ENCODE measurements around the gene RBMS3. TPM values are rescaled to one million over a fixed set of nuclear protein-coding genes. Genes with fewer than 3 reads are reported as not detected.

RBMS3 gene
- total RNA-seq, 1 donor from 2014 or later: 0.47 TPM

GRCh38 chr3:29426302-29427226, 145.7 kb downstream of the RBMS3 start:
- no peaks in the 10 kb centered on the region for H3K27me3 ChIP-seq
- H2AFZ ChIP-seq (replicated peaks): no peak overlapping the region
- no peaks in the 10 kb centered on the region for H3K9me3 Mint-ChIP-seq
- peaks cover 18% of the 10 kb centered on the region for H3K4me1 ChIP-seq
- no peak overlapping the region for H3K9ac ChIP-seq
- no peak for DNase-seq (ENCODE audit: low spot score)
- no peaks in the 10 kb centered on the region for H4K20me1 ChIP-seq (ENCODE audit: low read depth)
- H3K36me3 ChIP-seq: no peaks in the 10 kb centered on the region
- H3K4me3 Mint-ChIP-seq: no peak overlapping the region
- no peaks in the 10 kb centered on the region for H3K9me3 ChIP-seq (ENCODE audit: low read depth)
- H3K4me1 Mint-ChIP-seq: peaks cover 31% of the 10 kb centered on the region
- no peak overlapping the region for H3K27ac Mint-ChIP-seq
- no peaks in the 10 kb centered on the region for H3K27me3 Mint-ChIP-seq (ENCODE audit: insufficient read depth, low read depth)
- H3K27ac ChIP-seq: no peak overlapping the region
- TF ChIP-seq EZH2phosphoT487 (IDR thresholded peaks at IDR 0.05) (no peak), EZH2 (IDR thresholded peaks at IDR 0.05) (no peak)
- TF ChIP-seq, protein P1, sequence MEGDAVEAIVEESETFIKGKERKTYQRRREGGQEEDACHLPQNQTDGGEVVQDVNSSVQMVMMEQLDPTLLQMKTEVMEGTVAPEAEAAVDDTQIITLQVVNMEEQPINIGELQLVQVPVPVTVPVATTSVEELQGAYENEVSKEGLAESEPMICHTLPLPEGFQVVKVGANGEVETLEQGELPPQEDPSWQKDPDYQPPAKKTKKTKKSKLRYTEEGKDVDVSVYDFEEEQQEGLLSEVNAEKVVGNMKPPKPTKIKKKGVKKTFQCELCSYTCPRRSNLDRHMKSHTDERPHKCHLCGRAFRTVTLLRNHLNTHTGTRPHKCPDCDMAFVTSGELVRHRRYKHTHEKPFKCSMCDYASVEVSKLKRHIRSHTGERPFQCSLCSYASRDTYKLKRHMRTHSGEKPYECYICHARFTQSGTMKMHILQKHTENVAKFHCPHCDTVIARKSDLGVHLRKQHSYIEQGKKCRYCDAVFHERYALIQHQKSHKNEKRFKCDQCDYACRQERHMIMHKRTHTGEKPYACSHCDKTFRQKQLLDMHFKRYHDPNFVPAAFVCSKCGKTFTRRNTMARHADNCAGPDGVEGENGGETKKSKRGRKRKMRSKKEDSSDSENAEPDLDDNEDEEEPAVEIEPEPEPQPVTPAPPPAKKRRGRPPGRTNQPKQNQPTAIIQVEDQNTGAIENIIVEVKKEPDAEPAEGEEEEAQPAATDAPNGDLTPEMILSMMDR (IDR thresholded peaks at IDR 0.05): no peak
- no peak overlapping the region for H3K4me2 ChIP-seq
- H3F3A ChIP-seq (ENCODE audit: low read depth): no peaks in the 10 kb centered on the region
- H3K36me3 Mint-ChIP-seq: no peaks in the 10 kb centered on the region
- no peaks in the 10 kb centered on the region for H3K79me2 ChIP-seq (ENCODE audit: low read depth)
- H3K4me3 ChIP-seq: no peak overlapping the region

DNA sequence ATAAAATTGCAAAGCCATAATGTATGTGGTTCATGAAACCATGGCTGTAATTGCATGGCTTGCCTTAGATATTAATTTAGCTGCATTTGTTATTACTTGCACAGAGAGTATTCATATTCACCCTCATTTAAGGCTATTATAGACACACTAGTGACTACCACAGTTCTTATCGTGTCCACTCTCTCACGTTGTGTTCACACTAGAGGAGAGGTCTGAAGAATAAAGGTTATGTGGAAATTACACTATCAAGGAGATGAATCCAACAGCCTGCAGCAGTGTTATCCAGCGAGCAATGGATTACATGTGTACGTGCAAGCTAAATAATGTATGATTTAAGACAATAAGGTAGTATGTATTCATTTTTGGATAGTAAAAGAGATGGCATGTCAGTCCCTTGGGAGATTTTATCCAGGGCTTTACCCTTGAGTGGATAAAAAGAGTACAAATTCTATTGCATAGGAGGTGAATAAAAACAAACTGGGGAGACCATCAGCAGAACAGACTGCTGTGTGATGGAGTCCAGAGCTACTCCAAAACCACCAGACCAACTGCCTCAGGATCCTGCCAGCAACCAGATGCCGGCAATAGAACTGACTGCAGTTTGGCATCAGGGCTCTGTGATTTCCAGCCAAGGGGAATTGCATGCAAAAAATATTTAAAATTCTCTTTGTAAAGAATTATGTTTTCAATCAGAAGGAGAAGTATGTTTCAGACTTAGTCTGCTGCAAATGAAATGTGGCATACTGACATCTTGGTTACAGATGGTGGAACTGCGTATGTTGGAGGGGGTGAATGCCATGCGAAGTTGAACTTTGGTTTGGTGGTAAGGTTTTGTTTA, 146.6 kb downstream of the RBMS3 start:
- Mint-ChIP-seq H3K36me3 (no peaks in the 10 kb centered on the region), H3K4me3 (no peak overlapping the region), H3K9me3 (no peaks in the 10 kb centered on the region), H3K4me1 (peaks cover 36% of the 10 kb centered on the region), H3K27me3 (ENCODE audit: insufficient read depth, low read depth) (no peaks in the 10 kb centered on the region), H3K27ac (no peak overlapping the region)
- no peak overlapping the region for H3K27ac ChIP-seq
- no peaks in the 10 kb centered on the region for H4K20me1 ChIP-seq (ENCODE audit: low read depth)
- no peak overlapping the region for H3K4me2 ChIP-seq
- no peak overlapping the region for H3K4me3 ChIP-seq
- no peaks in the 10 kb centered on the region for H3K36me3 ChIP-seq
- H3K9ac ChIP-seq: no peak overlapping the region
- no peaks in the 10 kb centered on the region for H3K9me3 ChIP-seq (ENCODE audit: low read depth)
- H3F3A ChIP-seq (ENCODE audit: low read depth): no peaks in the 10 kb centered on the region
- no peak for DNase-seq (ENCODE audit: low spot score)
- TF ChIP-seq EZH2 (IDR thresholded peaks at IDR 0.05): no peak
- TF ChIP-seq EZH2phosphoT487 (IDR thresholded peaks at IDR 0.05): no peak
- TF ChIP-seq, protein P1 (IDR thresholded peaks at IDR 0.05): no peak
- H3K79me2 ChIP-seq (ENCODE audit: low read depth): no peaks in the 10 kb centered on the region
- no peaks in the 10 kb centered on the region for H3K27me3 ChIP-seq
- H2AFZ ChIP-seq (replicated peaks): no peak overlapping the region
- H3K4me1 ChIP-seq: peaks cover 18% of the 10 kb centered on the region

DNA sequence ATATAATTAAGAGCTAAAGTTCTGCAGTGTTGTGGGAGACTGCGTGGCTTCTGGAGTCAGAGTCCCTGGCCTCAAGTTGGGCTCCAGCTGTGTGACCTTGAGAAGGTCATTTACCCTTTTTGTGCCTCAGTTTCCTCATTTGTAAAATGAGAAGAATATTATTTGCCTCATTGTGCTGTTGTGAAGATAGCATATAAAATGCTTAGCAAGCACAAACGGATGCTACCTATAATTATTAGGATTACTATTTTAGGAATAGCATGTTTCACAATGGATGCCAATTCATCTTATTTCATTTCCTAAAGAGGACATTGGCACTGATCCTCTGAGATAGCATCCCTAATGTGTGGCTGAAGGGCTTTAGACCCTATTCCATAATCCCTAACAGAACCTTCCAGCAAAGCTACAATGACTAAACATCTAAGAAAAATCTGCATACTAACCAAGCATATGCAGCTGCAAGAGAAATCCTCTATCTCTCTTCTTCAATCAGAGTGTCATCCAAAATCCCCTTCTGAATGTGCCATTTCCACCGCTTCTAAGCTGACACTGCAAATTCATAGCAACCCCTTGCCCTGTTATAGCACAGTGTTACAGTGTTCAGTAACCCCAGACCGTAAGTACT, 148.3 kb downstream of the RBMS3 start:
- Mint-ChIP-seq H3K27me3 (ENCODE audit: insufficient read depth, low read depth) (no peaks in the 10 kb centered on the region), H3K4me1 (peaks cover 41% of the 10 kb centered on the region), H3K9me3 (no peaks in the 10 kb centered on the region), H3K27ac (peak overlapping the region; percentile 10), H3K36me3 (no peaks in the 10 kb centered on the region), H3K4me3 (no peak overlapping the region)
- no peak overlapping the region for H3K27ac ChIP-seq
- H3F3A ChIP-seq (ENCODE audit: low read depth): no peaks in the 10 kb centered on the region
- H3K9me3 ChIP-seq (ENCODE audit: low read depth): no peaks in the 10 kb centered on the region
- no peak overlapping the region for H3K4me3 ChIP-seq
- no peaks in the 10 kb centered on the region for H4K20me1 ChIP-seq (ENCODE audit: low read depth)
- no peak for DNase-seq (ENCODE audit: low spot score)
- H3K36me3 ChIP-seq: no peaks in the 10 kb centered on the region
- H3K4me2 ChIP-seq: no peak overlapping the region
- no peak overlapping the region for H2AFZ ChIP-seq (replicated peaks)
- H3K9ac ChIP-seq: no peak overlapping the region
- H3K4me1 ChIP-seq: peaks cover 18% of the 10 kb centered on the region
- H3K27me3 ChIP-seq: no peaks in the 10 kb centered on the region
- no peaks in the 10 kb centered on the region for H3K79me2 ChIP-seq (ENCODE audit: low read depth)
- TF ChIP-seq, protein P1 (IDR thresholded peaks at IDR 0.05): no peak
- TF ChIP-seq EZH2 (IDR thresholded peaks at IDR 0.05): no peak
- TF ChIP-seq EZH2phosphoT487 (IDR thresholded peaks at IDR 0.05): no peak
